Epidermal melanocyte (primary cell): ENCODE results near the gene MTMR6.
A peak's percentile ranks its signal among the peaks of the same experiment; 100 is the strongest.
"Not testable (repeated sequence)": the region's sequence is repeated elsewhere in the genome, so short reads cannot be mapped to it uniquely, and the experiment has no call there.

Source experiments
- DNase-seq: peaks from one replicate; pipeline ENCODE4 v3.0.0; 2011; ENCODE audit warnings: low spot score; ENCODE audit not compliant: insufficient read length

Gene MTMR6

GRCh38 chr13:25286969-25287961 lies at the start of gene MTMR6:
TSS of gene MTMR6 (minus strand) at chr13:25287488. CDS start at chr13:25287247, 241 bp downstream.
- DNase-seq = peak; percentile 93

- no peak for DNase-seq
Observed at GRCh38 chr13:25335856-25336255, 48.6 kb upstream of the MTMR6 start.

DNA sequence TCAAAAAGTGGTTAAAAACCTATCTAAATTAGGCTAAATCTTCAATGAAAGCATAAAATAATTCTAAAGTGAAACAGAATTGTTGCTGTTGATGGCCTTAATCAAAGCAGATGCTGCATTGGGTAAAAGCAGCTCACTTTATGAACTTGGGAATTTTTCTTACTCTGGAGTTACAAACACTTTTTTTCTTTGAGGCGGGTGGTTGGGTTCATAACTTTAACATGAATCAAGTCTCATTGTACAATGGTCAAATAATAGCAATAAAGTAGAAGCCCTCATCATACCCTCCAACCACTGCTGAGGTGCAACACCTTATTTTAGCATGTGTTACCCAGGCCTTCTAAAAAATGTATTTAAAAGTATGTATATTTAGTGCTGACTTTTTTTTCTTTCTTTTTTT lies 43.3 kb upstream of the MTMR6 start:
- DNase-seq = no peak

DNA sequence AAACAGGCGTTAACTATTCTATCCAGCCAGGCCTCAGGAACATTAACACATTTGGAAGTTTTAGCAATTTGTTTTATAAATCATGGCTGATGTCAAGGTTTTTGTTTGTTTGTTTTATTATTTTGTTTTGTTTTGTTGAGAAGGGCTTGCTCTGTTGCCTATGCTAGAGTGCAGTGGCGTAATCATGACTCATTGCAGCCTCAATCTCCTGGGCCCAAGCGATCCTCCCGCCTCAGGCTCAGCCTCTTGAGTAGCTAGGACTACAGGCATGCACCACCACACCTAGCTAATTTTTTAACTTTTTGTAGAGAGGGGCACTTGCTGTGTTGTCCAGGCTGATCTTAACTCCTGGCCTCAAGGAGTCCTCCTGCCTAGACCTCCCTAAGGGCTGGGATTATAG lies 42.4 kb upstream of the MTMR6 start:
- DNase-seq = no peak

- no peak for DNase-seq
Observed at GRCh38 chr13:25324100-25324499, 36.8 kb upstream of the MTMR6 start.

- no peak for DNase-seq
Observed at GRCh38 chr13:25319771-25320170, 32.5 kb upstream of the MTMR6 start.

- not testable (repeated sequence) for DNase-seq
Observed at GRCh38 chr13:25318946-25319345, 31.7 kb upstream of the MTMR6 start.

DNA sequence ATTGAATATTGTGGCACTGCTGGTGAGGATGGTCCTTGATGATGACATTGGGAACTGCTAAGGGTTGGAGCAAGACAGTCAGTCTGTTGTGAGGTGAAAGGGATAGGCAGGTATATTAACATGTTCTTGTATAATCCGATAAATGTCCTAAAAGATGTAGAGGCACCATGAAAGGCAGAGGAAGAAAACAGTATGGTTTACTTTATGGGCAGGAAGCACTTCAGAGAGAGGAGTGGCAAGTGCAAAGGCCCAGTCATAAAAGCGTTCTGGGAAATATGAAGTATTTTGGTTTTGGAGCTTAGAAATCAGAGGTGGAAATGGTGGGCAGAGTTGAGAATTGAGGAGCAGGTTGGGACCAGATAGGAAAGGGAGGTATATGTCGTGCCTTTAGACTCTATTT lies 23.6 kb upstream of the MTMR6 start:
- DNase-seq = no peak

DNA sequence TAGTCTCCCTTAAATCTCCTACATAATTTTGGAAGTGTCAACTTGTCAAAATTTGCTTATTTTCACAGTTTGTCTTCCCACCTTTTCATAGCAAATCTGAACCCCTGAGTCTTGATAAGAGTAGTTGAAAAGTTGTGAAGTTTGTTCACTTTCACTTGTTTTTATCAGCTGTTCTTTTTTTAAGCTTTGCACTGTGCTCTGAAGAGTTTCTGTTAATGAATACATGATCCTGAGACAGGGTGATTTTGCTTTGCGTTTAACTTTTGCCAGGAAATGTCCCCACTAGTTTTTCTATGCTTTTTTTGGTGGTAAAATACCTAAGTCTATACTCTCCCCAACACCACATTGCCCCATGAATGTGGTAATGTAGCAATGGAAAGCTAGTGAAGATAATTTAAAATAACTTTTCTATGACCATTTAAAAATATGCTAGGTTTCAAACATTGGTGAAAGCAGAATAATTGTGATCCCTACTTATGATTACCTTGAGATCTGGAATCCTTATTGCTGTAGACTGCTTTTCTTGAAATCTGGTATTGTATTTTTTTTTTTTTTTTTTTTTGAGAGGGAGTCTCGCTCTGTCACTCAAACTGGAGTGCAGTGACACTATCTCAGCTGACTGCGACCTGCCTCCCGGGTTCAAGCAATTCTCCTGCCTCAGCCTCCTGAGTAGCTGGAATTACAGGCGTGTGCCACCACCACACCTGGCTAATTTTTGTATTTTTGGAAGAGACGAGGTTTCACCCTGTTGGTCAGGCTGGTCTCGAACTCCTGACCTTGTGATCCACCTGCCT lies 19.6 kb upstream of the MTMR6 start:
- no peak for DNase-seq

GRCh38 chr13:25302121-25302520 lies 14.8 kb upstream of the MTMR6 start:
- no peak for DNase-seq

DNA sequence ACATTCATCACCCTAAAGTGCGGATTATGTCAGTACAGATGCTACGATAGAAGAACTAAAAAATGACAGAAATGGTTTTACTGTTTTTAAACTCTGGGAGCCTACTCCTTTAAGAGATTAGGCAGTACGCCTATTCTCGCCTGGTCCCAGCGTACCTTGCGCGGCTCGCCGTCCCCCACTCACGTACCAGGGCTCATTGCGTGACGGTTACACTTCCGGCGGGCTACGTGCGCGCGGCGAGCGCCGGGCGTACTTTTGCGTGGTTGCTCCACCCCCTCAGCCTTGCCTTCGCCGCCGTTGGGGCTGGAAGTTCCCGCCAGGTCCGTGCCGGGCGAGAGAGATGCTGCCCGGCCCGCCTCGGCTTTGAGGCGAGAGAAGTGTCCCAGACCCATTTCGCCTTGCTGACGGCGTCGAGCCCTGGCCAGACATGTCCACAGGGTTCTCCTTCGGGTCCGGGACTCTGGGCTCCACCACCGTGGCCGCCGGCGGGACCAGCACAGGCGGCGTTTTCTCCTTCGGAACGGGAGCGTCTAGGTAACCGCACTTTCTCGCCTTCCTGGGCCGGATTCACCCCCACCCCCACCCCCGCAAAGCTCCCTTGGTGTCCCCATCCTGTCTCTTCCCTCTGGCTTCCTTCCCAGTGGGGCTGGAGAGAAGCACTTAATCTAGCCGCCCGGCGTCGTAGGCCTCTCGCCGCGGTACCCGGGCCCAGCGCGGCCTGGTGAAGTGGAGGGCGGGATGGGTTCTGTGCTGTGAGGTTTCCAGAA lies 14.2 kb upstream of the MTMR6 start, which contains the start of gene NUP58:
TSS of gene NUP58 (plus strand) at position 279 of the 767 bp plus-strand sequence. CDS start at position 428, 149 bp downstream.
- DNase-seq = peak; percentile 72

DNA sequence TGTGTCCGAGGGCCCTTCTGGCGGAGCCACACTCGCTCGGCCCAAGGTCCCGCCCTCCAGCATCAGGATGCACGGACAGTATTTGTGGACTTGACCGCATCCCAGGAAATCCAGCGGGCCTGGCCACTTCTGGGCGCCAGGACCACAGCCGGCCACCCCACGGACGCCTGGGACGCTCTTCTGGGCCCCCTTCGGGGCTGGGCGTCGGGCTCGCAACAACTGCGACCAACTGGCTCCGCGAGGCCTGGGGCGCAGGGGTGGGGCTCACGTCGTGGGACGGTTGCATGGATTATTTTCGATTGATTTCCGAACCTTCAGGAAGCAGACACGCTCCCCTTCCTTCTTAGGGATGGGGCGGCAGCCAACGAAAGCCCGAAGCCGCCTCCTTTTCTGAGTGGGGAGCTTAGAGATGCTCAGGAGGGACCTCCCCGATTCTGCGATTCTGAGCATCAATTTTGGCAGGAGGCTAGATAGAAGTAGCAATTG lies 13.6 kb upstream of the MTMR6 start:
- no peak for DNase-seq

GRCh38 chr13:25295701-25296100 lies 8.4 kb upstream of the MTMR6 start:
- DNase-seq = no peak

DNA sequence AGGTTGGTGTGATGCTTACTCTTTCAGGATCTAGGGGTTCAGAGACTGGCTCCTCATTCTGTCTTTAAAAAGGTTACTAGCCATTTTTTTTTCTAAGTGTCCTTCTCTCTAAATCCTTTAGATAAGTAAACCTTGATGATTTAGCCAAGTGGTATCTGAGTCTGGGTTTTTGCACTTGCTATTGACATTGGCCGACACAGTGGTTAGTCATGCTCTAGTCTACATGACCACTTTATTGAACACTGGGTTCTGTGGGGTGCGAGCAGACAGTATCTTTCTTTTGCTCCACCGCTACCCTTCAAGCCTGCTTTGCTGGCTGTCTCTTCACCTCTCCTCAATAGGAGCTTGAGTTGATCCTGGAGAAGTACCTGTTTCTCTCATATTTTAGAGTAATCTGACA lies 7.9 kb upstream of the MTMR6 start:
- DNase-seq = no peak

DNA sequence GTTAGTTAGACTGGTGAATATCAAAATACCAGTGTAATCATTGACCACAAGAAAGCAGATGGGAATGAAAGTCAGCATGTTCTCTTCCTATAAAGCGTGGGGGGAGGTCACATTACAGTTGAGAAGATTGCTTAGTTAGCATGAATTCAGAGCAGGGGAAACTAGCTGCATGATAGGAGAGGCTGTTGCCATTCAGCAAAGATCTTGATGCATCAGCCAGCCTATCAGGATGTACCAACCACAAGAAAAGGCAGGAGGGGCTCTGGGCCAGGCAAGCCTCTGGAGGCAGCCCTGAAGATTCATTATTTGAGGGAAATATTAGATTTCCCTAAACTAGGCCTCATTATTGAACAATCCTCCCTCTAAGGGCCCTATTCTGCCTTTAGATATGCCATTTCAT lies 5.0 kb upstream of the MTMR6 start:
- no peak for DNase-seq

DNA sequence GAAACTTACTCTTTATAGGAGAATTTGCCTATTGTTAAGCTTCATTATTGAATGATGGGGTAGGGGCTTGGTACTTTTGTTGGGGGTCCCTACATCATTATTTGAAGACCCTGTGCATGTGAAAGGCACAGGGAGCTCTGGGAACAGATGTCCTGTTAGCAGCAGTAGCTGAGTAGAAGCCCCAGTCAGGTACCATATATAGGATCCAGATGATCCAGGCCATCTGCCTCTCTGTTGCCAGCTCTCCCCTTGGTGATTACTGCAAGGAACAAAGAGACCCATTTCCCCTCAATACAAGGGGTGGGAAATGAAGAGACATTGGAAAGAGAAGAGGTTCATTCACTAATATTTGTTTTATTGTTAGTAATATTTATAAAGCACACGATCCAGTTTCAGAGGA lies 4.4 kb upstream of the MTMR6 start:
- no peak for DNase-seq

- no peak for DNase-seq
Observed at GRCh38 chr13:25288966-25289365, 1.7 kb upstream of the MTMR6 start.

DNA sequence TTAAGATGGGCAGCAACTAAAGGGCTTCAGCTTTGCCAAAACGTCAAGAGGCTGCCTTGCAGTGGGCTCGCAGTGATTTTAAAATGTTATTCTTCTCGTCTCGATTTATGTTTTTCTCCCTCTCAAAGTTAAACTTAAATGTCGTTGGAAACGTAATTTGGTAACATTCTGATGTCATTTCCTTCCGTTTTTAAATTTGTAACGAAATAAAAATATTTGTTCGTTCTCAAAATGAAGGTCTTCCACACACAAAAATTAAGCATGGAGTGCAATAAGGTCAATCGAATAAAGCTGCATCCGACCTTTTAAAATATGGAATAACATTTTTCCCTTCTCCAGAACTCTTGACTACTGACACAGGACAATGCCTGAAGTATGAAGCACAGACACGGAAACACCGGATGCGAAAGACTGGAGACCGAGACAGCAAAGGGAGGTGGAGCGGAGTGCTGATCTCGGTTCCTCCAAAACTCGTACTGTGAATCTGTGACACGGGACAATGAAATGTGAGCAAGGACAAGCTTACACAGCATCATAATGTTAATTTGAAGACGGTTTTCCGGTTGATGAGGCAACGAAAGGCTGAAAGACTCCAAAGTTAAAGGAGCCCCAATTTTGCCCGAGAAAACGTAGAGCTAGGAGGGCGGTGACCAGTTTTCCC lies 850 bp downstream of the MTMR6 start:
- DNase-seq = peak; percentile 48

DNA sequence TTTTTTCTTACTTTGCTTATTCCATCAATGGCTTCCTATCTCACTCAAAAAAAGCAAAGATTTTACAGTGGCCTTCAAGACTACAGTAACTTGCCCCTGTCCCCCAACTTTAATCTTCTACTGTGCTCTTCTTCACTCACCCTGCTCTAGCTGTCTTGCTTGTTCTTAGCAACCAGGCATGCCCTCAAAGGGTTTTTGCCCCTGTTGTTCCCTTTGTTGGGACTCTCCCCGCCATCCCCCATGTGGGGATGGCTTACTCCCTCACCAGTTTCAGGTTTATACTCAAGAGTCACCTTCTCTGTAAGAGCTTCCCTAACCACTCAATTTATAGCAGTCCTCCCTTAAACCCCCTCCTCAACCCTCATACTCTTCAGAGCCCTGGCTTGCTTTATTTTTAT lies 5.4 kb downstream of the MTMR6 start:
- no peak for DNase-seq

DNA sequence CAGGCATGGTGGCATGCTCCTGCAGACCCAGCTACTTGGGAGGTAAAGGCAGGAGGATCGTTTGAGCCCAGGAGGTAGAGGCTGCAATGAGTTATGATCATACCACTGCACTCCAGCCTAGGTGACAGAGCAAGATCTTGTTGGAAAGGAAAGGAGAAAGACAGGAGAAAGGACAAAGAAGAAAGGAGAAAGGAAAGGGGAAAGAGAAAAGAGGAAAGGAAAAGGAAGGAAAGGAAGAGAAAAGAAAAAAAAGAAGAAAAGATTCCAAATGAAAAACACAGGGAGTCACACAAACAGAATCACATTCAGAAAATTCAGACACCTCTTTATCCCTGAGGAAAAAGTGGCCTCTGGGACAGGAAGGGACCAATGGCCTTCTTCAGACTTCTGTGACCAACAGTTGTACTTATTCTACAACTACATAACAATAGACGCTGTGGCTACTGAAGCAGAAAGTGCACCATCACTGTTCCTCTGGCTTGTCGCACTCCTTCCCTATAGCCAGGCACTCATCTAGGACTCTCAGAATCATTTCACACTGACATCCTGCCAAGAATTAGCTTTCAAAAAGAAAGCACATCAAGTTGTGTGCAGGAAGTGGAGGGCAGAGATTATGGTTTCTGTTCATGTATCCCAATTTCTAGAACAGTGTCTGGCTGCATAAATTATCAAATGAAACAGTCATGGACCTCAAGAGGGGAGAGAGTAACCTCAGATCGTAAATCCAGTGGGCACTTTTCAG lies 5.9 kb downstream of the MTMR6 start:
- no peak for DNase-seq
